Measurements from ENCODE around the gene MYOCD. TPM values are rescaled to one million over a fixed set of nuclear protein-coding genes. Genes with fewer than 3 reads are reported as not detected.

MYOCD gene
- polyA plus RNA-seq (ENCODE audit: low read depth in 6 of 6) = not detected

- peaks cover 0 to 9% (median 2%) of the 10 kb centered on the region in 7 donors for H3K9me3 Mint-ChIP-seq
- H3K27me3 Mint-ChIP-seq = peaks cover 65 to 82% (median 65%) of the 10 kb centered on the region in 3 donors
- H3K27ac Mint-ChIP-seq = no peak within 1 kb of the TSS
- DNase-seq = no peak
- H3K36me3 Mint-ChIP-seq = no peaks in the 10 kb centered on the region
- H3K4me1 Mint-ChIP-seq = peaks cover 0 to 5% (median 0%) of the 10 kb centered on the region in 3 donors
- H3K4me3 Mint-ChIP-seq = no peak within 1 kb of the TSS
- ATAC-seq (ENCODE audit: low read depth in 2 of 2) = no peak
Observed at GRCh38 chr17:12665263-12666210, at the start of gene MYOCD. Gene MYOCD, plus strand, starts transcription at chr17:12665890. Its CDS starts 299 bp downstream, at chr17:12666189.

GRCh38 chr17:12616161-12616560 lies 49.5 kb upstream of the MYOCD start:
- Mint-ChIP-seq H3K27ac (no peak overlapping the region), H3K4me1 (no peaks in the 10 kb centered on the region), H3K9me3 (peaks cover 0 to 8% (median 4%) of the 10 kb centered on the region in 7 donors), H3K4me3 (no peak overlapping the region), H3K27me3 (no peaks in the 10 kb centered on the region), H3K36me3 (no peaks in the 10 kb centered on the region)
- ATAC-seq (ENCODE audit: low read depth in 2 of 2) = no peak
- DNase-seq = no peak

GRCh38 chr17:12618557-12618956 lies 47.1 kb upstream of the MYOCD start:
- H3K27ac Mint-ChIP-seq = no peak overlapping the region
- H3K27me3 Mint-ChIP-seq = no peaks in the 10 kb centered on the region
- no peaks in the 10 kb centered on the region for H3K4me1 Mint-ChIP-seq
- peaks cover 0 to 8% (median 5%) of the 10 kb centered on the region in 7 donors for H3K9me3 Mint-ChIP-seq
- no peak overlapping the region for H3K4me3 Mint-ChIP-seq
- ATAC-seq (ENCODE audit: low read depth in 2 of 2) (no peak), DNase-seq (no peak)
- H3K36me3 Mint-ChIP-seq = no peaks in the 10 kb centered on the region

GRCh38 chr17:12619459-12620199 lies 46.1 kb upstream of the MYOCD start:
- ATAC-seq (ENCODE audit: low read depth in 2 of 2) (no peak), DNase-seq (no peak)
- Mint-ChIP-seq H3K9me3 (peaks cover 0 to 6% (median 3%) of the 10 kb centered on the region in 7 donors), H3K4me1 (no peaks in the 10 kb centered on the region), H3K27ac (peak overlapping the region in 1 of 6 donors; percentile 3), H3K36me3 (no peaks in the 10 kb centered on the region), H3K4me3 (no peak overlapping the region), H3K27me3 (no peaks in the 10 kb centered on the region)

- Mint-ChIP-seq H3K27ac (no peak overlapping the region), H3K4me3 (no peak overlapping the region), H3K36me3 (no peaks in the 10 kb centered on the region), H3K9me3 (peaks cover 0 to 6% (median 3%) of the 10 kb centered on the region in 7 donors), H3K27me3 (no peaks in the 10 kb centered on the region), H3K4me1 (no peaks in the 10 kb centered on the region)
- ATAC-seq (ENCODE audit: low read depth in 2 of 2) (no peak), DNase-seq (no peak)
Observed at GRCh38 chr17:12620200-12620720, 45.4 kb upstream of the MYOCD start.

- H3K27ac Mint-ChIP-seq = no peak overlapping the region
- no peaks in the 10 kb centered on the region for H3K27me3 Mint-ChIP-seq
- H3K4me3 Mint-ChIP-seq = no peak overlapping the region
- no peaks in the 10 kb centered on the region for H3K36me3 Mint-ChIP-seq
- H3K4me1 Mint-ChIP-seq = no peaks in the 10 kb centered on the region
- H3K9me3 Mint-ChIP-seq = peaks cover 0 to 12% (median 4%) of the 10 kb centered on the region in 7 donors
- no peak for ATAC-seq (ENCODE audit: low read depth in 2 of 2)
- DNase-seq = no peak
Observed at GRCh38 chr17:12622726-12623125, 43.0 kb upstream of the MYOCD start.

- Mint-ChIP-seq H3K27me3 (no peaks in the 10 kb centered on the region), H3K4me3 (no peak overlapping the region)
Observed at GRCh38 chr17:12623220-12623848, 42.4 kb upstream of the MYOCD start.

GRCh38 chr17:12624211-12624610 lies 41.5 kb upstream of the MYOCD start:
- H3K27me3 Mint-ChIP-seq = no peaks in the 10 kb centered on the region
- peaks cover 0 to 12% (median 3%) of the 10 kb centered on the region in 7 donors for H3K9me3 Mint-ChIP-seq

More at GRCh38 chr17:12623220-12623848, 42.4 kb upstream of the MYOCD start:
- ATAC-seq (ENCODE audit: low read depth in 2 of 2) (no peak), DNase-seq (no peak)
- Mint-ChIP-seq H3K36me3 (no peaks in the 10 kb centered on the region), H3K4me1 (no peaks in the 10 kb centered on the region), H3K27ac (no peak overlapping the region), H3K9me3 (peaks cover 0 to 12% (median 3%) of the 10 kb centered on the region in 7 donors)

GRCh38 chr17:12625092-12625491 lies 40.6 kb upstream of the MYOCD start:
- Mint-ChIP-seq H3K36me3 (no peaks in the 10 kb centered on the region), H3K4me3 (no peak overlapping the region), H3K4me1 (no peaks in the 10 kb centered on the region), H3K27ac (no peak overlapping the region), H3K27me3 (no peaks in the 10 kb centered on the region), H3K9me3 (peaks cover 0 to 12% (median 4%) of the 10 kb centered on the region in 7 donors)
- ATAC-seq (ENCODE audit: low read depth in 2 of 2) = no peak
- DNase-seq = no peak

More at GRCh38 chr17:12624211-12624610, 41.5 kb upstream of the MYOCD start:
- DNase-seq = no peak
- Mint-ChIP-seq H3K27ac (no peak overlapping the region), H3K4me1 (no peaks in the 10 kb centered on the region), H3K36me3 (no peaks in the 10 kb centered on the region), H3K4me3 (no peak overlapping the region)
- ATAC-seq (ENCODE audit: low read depth in 2 of 2) = no peak

GRCh38 chr17:12627177-12627629 lies 38.5 kb upstream of the MYOCD start:
- DNase-seq = no peak
- Mint-ChIP-seq H3K27me3 (no peaks in the 10 kb centered on the region), H3K4me1 (no peaks in the 10 kb centered on the region), H3K4me3 (no peak overlapping the region), H3K36me3 (no peaks in the 10 kb centered on the region), H3K27ac (no peak overlapping the region), H3K9me3 (peaks cover 0 to 12% (median 2%) of the 10 kb centered on the region in 7 donors)
- no peak for ATAC-seq (ENCODE audit: low read depth in 2 of 2)

GRCh38 chr17:12627781-12628451 lies 37.8 kb upstream of the MYOCD start:
- no peak for DNase-seq
- H3K4me1 Mint-ChIP-seq = no peaks in the 10 kb centered on the region
- H3K27ac Mint-ChIP-seq = no peak overlapping the region
- H3K4me3 Mint-ChIP-seq = no peak overlapping the region
- ATAC-seq (ENCODE audit: low read depth in 2 of 2) = no peak
- no peaks in the 10 kb centered on the region for H3K27me3 Mint-ChIP-seq
- H3K36me3 Mint-ChIP-seq = no peaks in the 10 kb centered on the region
- H3K9me3 Mint-ChIP-seq = peaks cover 0 to 12% (median 2%) of the 10 kb centered on the region in 7 donors

GRCh38 chr17:12631076-12631475 lies 34.6 kb upstream of the MYOCD start:
- Mint-ChIP-seq H3K4me3 (no peak overlapping the region), H3K36me3 (no peaks in the 10 kb centered on the region), H3K9me3 (peaks cover 0 to 12% (median 4%) of the 10 kb centered on the region in 7 donors), H3K27ac (no peak overlapping the region), H3K4me1 (no peaks in the 10 kb centered on the region), H3K27me3 (peaks cover 0 to 10% (median 0%) of the 10 kb centered on the region in 3 donors)
- no peak for DNase-seq
- no peak for ATAC-seq (ENCODE audit: low read depth in 2 of 2)
